Bladder microvascular endothelial cell (primary cell): ENCODE measurements around the gene TMEM178A. TPM values are rescaled to one million over a fixed set of nuclear protein-coding genes. Genes with fewer than 3 reads are reported as not detected.

Experiments used
- total RNA-seq: library from RNA; depleted of rRNA; stranded (reverse); fragments of >200 nt; gene quantifications from 2 replicates; pipeline ENCODE4 v1.2.3, GENCODE V29; 2014

TMEM178A gene
- 0.32 TPM in 1 of 2 replicates, not detected in the other for total RNA-seq

GRCh38 chr2:39665811-39666490 lies at the start of gene TMEM178A:
Gene TMEM178A (plus strand): TSS chr2:39665917. CDS start chr2:39665975, 58 bp downstream.

Other genes with a start within 250 kb of the TMEM178A start
- gene MAP4K3, start 228.6 kb upstream of the TMEM178A start, total RNA-seq = 16.4 and 28.9 TPM in 2 replicates
- 4.7 and 11.3 TPM in 2 replicates for gene THUMPD2, start 113.3 kb downstream of the TMEM178A start, total RNA-seq